GM18508 (cell line): Measurements from ENCODE around the gene ATP11A.

ENCODE experiments used
- ATAC-seq: cut with Tn5 transposase; IDR thresholded peaks from one replicate; pipeline ENCODE4 v1.9.1; 2021; ENCODE audit warnings: moderate number of reproducible peaks; ENCODE audit not compliant: insufficient read depth, unreplicated experiment

ATP11A gene

GRCh38 chr13:112755331-112755730 is 65.5 kb downstream of the ATP11A start:
- ATAC-seq = no peak

GRCh38 chr13:112756081-112756480 is 66.2 kb downstream of the ATP11A start:
- ATAC-seq = no peak

GRCh38 chr13:112756511-112756966 is 66.7 kb downstream of the ATP11A start:
- no peak for ATAC-seq

- ATAC-seq = no peak
Observed at GRCh38 chr13:112756967-112757758, 67.3 kb downstream of the ATP11A start.

GRCh38 chr13:112757759-112758086 is 67.9 kb downstream of the ATP11A start:
- ATAC-seq = no peak

GRCh38 chr13:112759053-112759452 is 69.2 kb downstream of the ATP11A start:
- no peak for ATAC-seq

- no peak for ATAC-seq
Observed at GRCh38 chr13:112759827-112760226, 70.0 kb downstream of the ATP11A start.

GRCh38 chr13:112760435-112760834 is 70.6 kb downstream of the ATP11A start:
- no peak for ATAC-seq

GRCh38 chr13:112760931-112761330 is 71.1 kb downstream of the ATP11A start:
- no peak for ATAC-seq

- ATAC-seq = no peak
Observed at GRCh38 chr13:112761701-112762689, 72.2 kb downstream of the ATP11A start.

- ATAC-seq = no peak
Observed at GRCh38 chr13:112762690-112763080, 72.8 kb downstream of the ATP11A start.

- no peak for ATAC-seq
Observed at GRCh38 chr13:112764028-112764427, 74.2 kb downstream of the ATP11A start.

- no peak for ATAC-seq
Observed at GRCh38 chr13:112764864-112765561, 75.2 kb downstream of the ATP11A start.

GRCh38 chr13:112765731-112766130 is 75.9 kb downstream of the ATP11A start:
- ATAC-seq = no peak

GRCh38 chr13:112766336-112766735 is 76.5 kb downstream of the ATP11A start:
- no peak for ATAC-seq

GRCh38 chr13:112767506-112768471 is 78.0 kb downstream of the ATP11A start:
- ATAC-seq = peak; percentile 61

- no peak for ATAC-seq
Observed at GRCh38 chr13:112768795-112769481, 79.1 kb downstream of the ATP11A start.

GRCh38 chr13:112769615-112770014 is 79.8 kb downstream of the ATP11A start:
- no peak for ATAC-seq

GRCh38 chr13:112770504-112770903 is 80.7 kb downstream of the ATP11A start:
- no peak for ATAC-seq
